Inflammatory macrophage (primary cell): ENCODE results near the gene TMEM231.
"Not testable (repeated sequence)": the region's sequence is repeated elsewhere in the genome, so short reads cannot be mapped to it uniquely, and the experiment has no call there.

Experiments used
- DNase-seq, 2 donors: peaks; one replicate each; pipeline ENCODE4 v3.0.0-alpha.2; 2020 to 2022
- total RNA-seq, 18 experiments: gene quantifications; one replicate each; lab custom pipeline; 2026; ENCODE audit warnings: mixed read lengths in 6 of 18, inconsistent platforms in 2 of 18; lab: John Stamatoyannopoulos, UW

Gene TMEM231
- 0.49 to 2.8 (median 1.6) reads per million in 18 experiments for total RNA-seq

- DNase-seq = peak; percentile 94 to 95
Observed at GRCh38 chr16:75555707-75556430, at the start of gene TMEM231. TMEM231 (minus strand) TSS chr16:75556252; CDS start chr16:75556209, 43 bp downstream.

DNA sequence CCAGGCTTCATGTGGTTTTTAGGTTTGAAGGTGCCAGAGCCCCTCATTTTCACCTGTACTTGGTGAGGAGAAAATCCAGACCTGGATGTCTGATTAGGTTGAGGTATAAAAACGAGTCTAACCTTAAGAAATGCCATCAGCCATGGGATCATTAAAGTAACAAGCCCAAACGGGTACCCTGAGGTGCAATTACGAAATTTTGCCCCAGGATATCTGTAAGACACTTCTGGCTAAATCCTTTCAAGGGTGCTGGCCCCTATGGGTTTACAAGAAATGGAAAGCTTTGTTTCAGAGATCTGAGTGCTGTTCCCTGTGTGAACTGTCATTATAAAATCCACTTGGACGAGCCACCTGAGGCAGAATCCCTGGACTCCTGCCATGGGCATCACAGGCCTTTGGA, 47.2 kb upstream of the TMEM231 start:
- no peak for DNase-seq

DNA sequence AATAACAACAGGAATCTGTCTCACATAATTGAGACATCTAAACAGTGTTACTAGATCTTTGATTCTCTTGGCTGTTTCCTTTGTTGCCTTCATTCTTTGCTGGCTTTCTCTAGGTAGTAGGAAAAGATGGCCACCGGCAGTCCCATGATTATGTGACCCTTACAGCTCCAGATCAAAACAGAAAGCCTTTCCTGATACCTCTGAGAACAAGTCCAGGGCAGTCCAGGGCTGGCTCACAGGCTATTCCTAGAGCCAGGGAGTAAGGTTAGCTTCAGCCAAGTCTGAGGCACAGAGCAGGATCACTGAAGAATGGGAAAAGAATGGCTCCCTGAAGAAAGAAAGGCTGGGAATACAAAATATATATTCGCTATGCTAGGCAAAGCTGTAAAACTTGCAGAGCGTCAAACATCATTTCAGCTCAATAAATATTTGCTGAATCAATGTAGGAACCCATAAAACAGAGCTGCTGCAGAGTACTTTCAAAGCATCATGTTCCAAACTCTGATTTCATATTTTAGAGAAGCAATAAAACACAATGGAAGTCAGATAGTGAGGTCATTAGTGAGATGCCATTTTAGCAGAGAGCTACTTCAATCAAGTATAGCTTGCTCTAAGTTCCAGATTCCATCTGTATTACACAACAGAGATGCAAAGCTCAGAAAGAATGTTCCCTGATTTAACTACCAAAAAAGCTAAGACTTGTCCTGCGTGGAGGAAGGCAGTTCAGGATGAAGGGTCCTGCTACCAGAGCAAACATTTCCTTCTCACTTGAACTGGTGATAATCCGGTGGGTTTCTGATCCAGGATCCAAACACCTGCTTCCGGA, 43.6 kb upstream of the TMEM231 start:
- DNase-seq = no peak

GRCh38 chr16:75593825-75594820, 38.1 kb upstream of the TMEM231 start:
- DNase-seq = no peak

DNA sequence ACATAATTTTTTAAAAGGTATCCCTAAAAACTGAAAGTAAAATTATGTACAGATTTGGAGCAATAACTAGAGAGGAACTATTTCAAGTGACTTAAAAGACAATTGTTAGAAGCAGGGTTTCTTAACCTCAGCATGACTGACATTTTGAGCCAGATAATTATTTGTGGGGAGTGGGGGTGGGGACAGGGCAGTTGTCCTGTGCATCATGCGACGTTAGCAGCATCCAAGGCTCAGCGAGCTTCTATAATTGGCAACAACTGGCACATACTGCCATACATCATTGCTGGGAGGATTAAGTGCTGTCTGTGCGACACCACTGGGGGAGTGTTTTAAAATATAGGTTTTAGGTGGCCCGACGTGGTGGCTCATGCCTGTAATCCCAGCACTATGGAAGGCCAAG, 37.3 kb upstream of the TMEM231 start:
- DNase-seq = no peak

- DNase-seq = not testable (repeated sequence)
Observed at GRCh38 chr16:75591927-75592326, 35.9 kb upstream of the TMEM231 start.

- no peak for DNase-seq
Observed at GRCh38 chr16:75590920-75591843, 35.1 kb upstream of the TMEM231 start.

DNA sequence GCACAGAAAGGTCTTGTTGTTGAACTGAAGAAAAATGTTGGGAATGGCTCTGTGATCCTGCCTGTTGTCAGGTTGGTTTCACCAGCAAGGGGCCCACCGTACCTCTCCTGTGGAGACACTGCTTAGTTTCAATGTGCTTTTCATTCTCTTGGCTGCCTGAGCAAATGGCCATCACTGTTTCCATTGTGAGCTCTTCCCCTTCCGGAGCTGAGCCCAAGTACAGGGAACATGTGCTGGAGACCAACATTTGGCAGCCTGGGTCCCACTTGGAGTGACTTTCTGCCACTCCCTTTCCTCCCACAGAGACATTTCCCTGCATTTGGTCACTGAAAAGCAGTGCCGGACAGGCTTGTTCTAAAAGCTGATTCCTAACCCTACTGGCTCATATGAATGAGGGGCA, 33.3 kb upstream of the TMEM231 start:
- no peak for DNase-seq

DNA sequence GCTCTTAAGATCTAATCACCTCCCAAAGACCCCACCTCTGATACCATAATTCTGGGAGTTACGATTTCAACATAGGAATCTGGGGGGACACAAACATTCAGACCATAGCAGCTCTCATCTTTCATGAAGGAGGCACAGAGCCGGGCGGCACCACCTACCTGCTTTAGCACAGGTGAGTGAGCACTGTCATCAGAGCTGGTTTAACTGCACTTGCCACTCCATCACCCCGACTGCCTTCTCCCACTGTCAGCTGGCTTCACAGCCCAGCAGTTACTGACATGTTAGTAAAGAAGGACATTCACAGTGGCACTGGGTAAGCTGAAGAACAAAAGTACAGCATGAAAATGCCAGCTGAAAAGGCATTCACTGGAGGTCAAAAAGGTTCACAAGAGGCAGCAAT, 32.7 kb upstream of the TMEM231 start:
- no peak for DNase-seq

GRCh38 chr16:75584108-75584507, 28.1 kb upstream of the TMEM231 start:
- DNase-seq = no peak

- DNase-seq = no peak
Observed at GRCh38 chr16:75579281-75579834, 23.3 kb upstream of the TMEM231 start.

DNA sequence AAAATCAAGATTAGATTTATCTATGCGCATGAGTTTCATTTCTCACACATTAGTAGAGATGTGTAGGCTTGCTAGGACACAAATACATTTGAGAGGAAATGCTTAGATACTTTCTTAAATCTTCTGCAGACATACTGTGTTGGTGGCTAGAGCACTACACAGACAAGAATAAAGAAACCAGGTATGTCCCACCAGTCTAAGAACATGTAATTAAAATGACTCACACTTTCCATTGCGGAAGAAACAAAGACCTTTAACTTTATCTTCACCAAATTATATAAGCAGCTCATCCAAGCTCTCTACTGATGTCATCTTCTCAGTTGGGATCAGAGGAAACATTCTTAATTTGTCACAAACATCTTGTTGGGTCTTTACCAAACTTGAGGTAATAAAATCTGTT, 22.7 kb upstream of the TMEM231 start:
- no peak for DNase-seq

DNA sequence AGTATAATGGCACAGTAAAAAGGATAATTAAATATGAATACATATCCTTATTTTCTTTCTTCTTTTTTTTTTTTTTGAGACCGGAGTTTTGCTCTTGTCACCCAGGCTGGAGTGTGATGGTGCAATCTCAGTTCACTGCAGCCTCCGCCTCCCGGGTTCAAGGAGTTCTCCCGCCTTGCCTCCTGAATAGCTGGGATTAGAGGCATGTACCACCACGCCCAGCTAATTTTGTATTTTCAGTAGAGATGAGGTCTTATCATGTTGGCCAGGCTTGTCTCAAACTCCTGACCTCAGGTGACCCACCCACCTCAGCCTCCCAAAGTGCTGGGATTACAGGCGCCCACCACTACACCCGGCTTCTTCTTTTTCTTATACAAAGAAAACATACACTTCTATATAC, 22.2 kb upstream of the TMEM231 start:
- DNase-seq = no peak

DNA sequence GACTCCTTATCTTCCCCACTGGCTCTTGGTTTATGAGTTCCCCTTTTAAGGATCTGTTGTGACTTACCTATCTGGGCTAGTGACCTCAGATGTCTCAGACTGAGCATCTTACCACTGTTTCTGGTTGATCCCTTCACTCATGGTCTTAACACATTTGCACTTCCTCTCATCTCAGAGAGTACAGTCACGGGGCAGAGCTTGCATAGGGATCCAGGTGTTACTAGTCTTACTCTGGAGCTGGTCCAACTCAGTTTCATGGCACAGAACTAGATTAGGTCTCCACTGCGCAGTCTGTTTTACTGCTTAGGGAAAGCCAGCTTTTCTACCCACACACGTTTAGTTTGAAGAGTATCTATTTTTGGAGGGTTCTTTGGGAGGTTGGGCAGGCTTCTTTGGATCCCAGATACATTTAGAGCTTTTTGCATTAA, 20.3 kb upstream of the TMEM231 start:
- DNase-seq = no peak

- peak; percentile 41 to 44 for DNase-seq
Observed at GRCh38 chr16:75575958-75576357, 19.9 kb upstream of the TMEM231 start.

DNA sequence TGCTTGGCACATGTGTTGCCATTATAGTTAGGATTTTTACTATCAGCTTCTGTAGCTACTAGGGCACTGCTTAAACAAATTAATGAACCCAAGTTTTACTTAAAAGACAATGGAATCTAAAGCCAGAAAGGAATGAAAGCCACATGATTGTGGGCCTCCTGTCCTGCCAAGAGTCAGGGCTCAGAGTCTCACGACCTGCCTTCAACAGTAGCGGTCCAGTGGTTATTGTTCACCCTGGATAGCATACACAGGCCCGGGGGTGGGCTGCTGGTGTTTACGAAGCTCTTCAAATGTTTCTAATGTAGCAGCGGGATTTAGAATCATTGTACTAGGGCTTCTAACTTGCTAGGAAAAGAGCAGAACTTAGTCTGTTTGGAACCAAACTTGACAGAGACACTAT, 17.9 kb upstream of the TMEM231 start:
- no peak for DNase-seq

DNA sequence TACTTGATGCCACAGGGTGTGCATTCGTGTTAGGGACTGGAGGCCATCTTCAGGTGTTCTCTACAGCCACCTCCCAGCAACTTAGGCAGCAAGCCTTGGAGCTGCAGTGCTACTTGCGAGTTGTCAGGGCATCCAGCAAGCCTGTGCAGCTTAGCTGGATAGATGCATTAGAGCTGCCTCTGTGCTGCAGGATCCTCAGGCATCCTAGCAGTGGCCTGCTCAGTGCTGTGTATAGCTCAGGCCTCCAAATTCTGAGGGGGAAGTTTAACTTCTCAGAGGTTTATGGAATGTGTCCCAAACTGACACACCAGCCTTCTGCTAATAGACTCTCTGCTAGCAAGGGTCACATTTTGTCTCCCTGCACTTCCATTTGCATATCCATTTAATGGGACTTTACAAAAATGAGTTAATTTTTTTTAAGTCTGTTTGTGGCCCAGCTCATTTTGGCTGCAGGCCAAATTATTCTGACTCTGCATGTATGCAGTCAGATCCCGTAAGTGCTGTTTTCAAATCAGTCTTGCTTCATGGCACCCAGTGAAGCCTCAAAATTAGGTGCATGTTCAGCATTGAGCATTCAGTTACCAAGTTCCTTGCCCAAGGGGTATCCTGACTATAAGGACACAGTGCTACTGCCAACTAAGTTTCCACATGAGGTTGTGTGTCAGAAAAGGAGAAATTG, 17.0 kb upstream of the TMEM231 start:
- no peak for DNase-seq

DNA sequence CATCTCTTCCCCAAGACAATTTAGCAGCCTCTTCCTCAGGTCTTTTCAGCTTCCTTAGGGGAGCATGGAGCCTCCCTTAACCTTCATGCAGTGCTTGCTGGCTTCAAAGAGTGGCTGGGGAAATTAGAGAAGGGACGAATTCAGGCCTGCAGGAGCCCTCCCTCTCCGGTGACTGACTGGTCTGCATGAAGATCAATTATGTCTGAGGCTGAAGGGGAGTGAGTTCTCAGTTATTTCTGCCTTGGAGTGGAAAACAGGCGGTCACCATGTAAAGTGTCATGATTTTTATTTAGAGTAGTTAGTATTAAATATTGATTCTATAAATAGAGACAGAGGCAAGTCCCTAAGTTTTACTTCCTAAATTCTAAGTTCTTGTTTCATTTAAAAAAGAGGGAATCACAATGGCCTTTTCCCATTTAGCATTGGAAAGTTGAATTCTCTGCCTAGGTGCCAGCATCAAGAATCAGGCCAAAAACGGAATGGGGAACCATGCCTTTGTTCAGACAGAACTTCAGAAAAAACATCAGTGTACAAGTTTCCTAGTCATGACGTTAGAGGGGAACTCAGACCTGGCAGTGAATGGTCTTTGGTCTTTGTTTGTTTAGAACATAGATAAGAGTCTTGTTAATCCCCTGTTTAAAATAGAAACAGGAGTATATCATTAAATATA, 14.5 kb upstream of the TMEM231 start:
- DNase-seq = peak; percentile 27 to 36

DNA sequence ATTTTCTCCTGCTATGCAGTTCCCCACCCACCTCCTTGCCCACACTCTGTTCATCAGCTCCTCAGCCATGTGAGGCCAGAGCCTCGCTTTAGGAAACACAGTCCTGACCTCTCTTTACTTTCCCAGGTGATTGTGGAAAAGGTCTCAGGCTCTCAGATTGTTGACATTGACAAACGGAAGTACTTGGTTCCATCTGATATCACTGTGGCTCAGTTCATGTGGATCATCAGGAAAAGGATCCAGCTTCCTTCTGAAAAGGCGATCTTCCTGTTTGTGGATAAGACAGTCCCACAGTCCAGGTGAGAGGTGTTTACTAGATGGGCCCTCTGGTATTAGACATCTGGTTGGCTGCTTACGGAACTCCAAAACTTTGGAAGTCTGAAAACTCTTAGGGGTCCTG, 11.9 kb upstream of the TMEM231 start:
- no peak for DNase-seq

- DNase-seq = peak; percentile 27 to 40
Observed at GRCh38 chr16:75566758-75567255, 10.8 kb upstream of the TMEM231 start.
